ENCODE results near the gene JTB. TPM values are rescaled to one million over a fixed set of nuclear protein-coding genes. Genes with fewer than 3 reads are reported as not detected.
"Not testable (repeated sequence)": the region's sequence is repeated elsewhere in the genome, so short reads cannot be mapped to it uniquely, and the experiment has no call there.

The JTB gene
- total RNA-seq = 10 to 100 TPM; 88.1 to 90.3 TPM
- total RNA-seq = 14.1 to 47.0 reads per million in 2 donors

DNA sequence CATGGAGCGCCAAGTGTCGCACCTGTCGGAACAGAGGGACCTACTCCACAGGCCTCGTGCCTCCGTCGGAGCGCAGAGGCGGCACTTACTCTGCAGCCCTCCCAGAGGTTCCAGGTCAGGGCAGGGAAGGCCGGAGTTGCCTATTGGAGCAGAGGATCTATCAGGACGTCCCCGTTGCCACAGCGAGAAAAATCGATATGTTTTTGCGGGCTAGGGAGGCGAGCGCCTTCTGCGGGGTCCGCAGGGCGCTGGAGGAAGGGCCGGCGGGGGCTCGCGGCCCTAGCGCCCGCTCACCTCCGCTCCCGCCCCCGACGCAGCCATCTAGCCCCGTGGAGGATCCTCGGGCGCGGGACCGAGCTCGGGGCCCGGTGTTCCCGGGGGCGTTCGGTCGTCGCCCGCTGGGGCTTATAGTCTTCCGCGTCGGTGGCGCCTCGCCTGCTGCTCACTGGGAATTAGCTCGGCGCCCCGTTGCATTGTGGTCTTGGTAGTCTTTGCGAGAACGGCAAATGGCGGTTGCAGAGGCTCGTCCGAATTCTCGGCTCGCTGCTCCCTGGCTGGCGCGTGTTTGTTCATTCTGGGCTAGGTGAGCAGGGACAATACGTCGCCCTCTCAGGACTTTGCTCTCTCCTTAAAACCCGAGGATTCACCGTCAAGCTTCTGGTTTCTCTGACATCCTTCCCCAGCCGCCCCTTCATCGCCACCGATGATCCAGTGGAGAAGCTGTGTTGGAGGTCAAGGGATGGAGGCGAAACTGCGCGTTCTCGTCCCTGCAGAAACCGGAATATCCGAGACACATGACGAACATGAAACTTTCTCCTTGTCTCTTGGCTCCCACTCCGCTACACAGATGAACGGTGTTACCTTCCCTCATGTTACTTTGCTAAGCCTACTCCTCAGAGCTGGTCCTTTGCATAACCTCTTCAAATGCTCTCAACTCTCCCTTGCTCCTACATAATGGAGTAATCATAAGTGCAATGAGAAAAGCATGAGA is at the start of gene JTB:
JTB (minus strand) TSS at position 425 of the 991 bp plus-strand sequence; CDS start at position 3, 422 bp downstream.
- Mint-ChIP-seq H3K27ac (peak within 1 kb of the TSS; percentile 82), H3K4me3 (peak within 1 kb of the TSS; percentile 94), H3K36me3 (ENCODE audit: low read depth) (peaks cover 5% of the 10 kb centered on the region), H3K27me3 (no peaks in the 10 kb centered on the region), H3K4me1 (peaks cover 23% of the 10 kb centered on the region)
- no peaks in the 10 kb centered on the region for H3K9me3 ChIP-seq (ENCODE audit: control insufficient read depth, low read length, poor library complexity, severe bottlenecking)
- ATAC-seq (peak; percentile 97), DNase-seq (peak; percentile 73 to 79 (median 75))

GRCh38 chr1:154019940-154020339 is 42.5 kb upstream of the JTB start:
- DNase-seq (no peak), ATAC-seq (no peak)
- H3K27me3 Mint-ChIP-seq = no peaks in the 10 kb centered on the region
- no peak overlapping the region for H3K27ac Mint-ChIP-seq
- H3K4me1 Mint-ChIP-seq = no peaks in the 10 kb centered on the region
- no peaks in the 10 kb centered on the region for H3K36me3 Mint-ChIP-seq (ENCODE audit: low read depth)
- H3K4me3 Mint-ChIP-seq = no peak overlapping the region
- H3K9me3 ChIP-seq (ENCODE audit: control insufficient read depth, low read length, poor library complexity, severe bottlenecking) = no peaks in the 10 kb centered on the region

DNA sequence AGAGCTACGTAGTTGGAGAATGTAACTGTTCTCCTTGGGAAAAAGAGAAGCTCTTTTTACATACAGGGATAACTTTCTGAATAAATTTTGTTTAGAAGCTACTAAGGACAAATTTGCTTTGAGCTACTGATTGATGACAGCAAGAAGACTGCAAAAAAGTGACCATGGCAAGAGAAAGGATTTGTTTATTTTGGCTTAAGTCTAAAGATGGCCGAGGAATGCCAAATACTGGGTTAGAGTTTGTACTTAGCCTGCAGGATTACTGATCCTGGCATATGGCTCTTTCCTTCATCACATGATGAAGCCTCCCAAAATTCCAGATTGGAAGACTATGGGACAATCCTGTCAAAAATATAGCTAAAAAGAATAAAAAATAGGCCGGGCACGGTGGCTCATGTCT is 41.8 kb upstream of the JTB start:
- no peaks in the 10 kb centered on the region for H3K36me3 Mint-ChIP-seq (ENCODE audit: low read depth)
- H3K27me3 Mint-ChIP-seq = no peaks in the 10 kb centered on the region
- DNase-seq (no peak), ATAC-seq (no peak)
- H3K9me3 ChIP-seq (ENCODE audit: control insufficient read depth, low read length, poor library complexity, severe bottlenecking) = no peaks in the 10 kb centered on the region
- no peaks in the 10 kb centered on the region for H3K4me1 Mint-ChIP-seq
- no peak overlapping the region for H3K4me3 Mint-ChIP-seq
- H3K27ac Mint-ChIP-seq = no peak overlapping the region

- H3K4me1 Mint-ChIP-seq = no peaks in the 10 kb centered on the region
- H3K36me3 Mint-ChIP-seq (ENCODE audit: low read depth) = peaks cover 3% of the 10 kb centered on the region
- H3K4me3 Mint-ChIP-seq = no peak overlapping the region
- ATAC-seq (no peak), DNase-seq (no peak)
- H3K9me3 ChIP-seq (ENCODE audit: control insufficient read depth, low read length, poor library complexity, severe bottlenecking) = no peaks in the 10 kb centered on the region
- H3K27ac Mint-ChIP-seq = no peak overlapping the region
- no peaks in the 10 kb centered on the region for H3K27me3 Mint-ChIP-seq
Observed at GRCh38 chr1:154014154-154014907, 36.9 kb upstream of the JTB start.

GRCh38 chr1:154012543-154012942 is 35.1 kb upstream of the JTB start:
- not testable (repeated sequence) for DNase-seq; H3K36me3 Mint-ChIP-seq (ENCODE audit: low read depth); ATAC-seq; H3K4me3 Mint-ChIP-seq; H3K27me3 Mint-ChIP-seq; H3K9me3 ChIP-seq (ENCODE audit: control insufficient read depth, low read length, poor library complexity, severe bottlenecking); H3K27ac Mint-ChIP-seq; H3K4me1 Mint-ChIP-seq

DNA sequence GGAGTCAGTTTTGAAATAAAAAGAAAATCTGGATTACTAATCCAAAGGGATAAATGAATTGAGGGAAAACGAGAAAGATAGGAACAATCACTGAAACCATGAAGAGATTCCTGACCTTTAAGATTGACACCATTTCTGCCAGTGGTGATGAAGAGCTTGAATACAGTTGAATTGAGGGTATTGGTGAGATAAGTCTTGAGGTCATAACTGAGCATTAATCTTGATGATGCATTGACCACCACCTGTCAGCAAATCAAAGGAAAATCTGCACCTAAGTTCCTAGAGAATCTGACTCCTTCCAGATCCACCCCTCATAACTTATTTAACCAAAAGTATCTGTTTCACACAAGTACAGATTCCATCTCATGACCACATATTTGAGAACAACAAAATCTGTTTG is 34.7 kb upstream of the JTB start:
- H3K9me3 ChIP-seq (ENCODE audit: control insufficient read depth, low read length, poor library complexity, severe bottlenecking) = no peaks in the 10 kb centered on the region
- no peak overlapping the region for H3K4me3 Mint-ChIP-seq
- H3K27ac Mint-ChIP-seq = no peak overlapping the region
- DNase-seq = no peak
- no peak for ATAC-seq
- no peaks in the 10 kb centered on the region for H3K27me3 Mint-ChIP-seq
- peaks cover 3% of the 10 kb centered on the region for H3K36me3 Mint-ChIP-seq (ENCODE audit: low read depth)
- no peaks in the 10 kb centered on the region for H3K4me1 Mint-ChIP-seq

- no peaks in the 10 kb centered on the region for H3K9me3 ChIP-seq (ENCODE audit: control insufficient read depth, low read length, poor library complexity, severe bottlenecking)
- Mint-ChIP-seq H3K27ac (no peak overlapping the region), H3K4me3 (no peak overlapping the region), H3K27me3 (no peaks in the 10 kb centered on the region), H3K36me3 (ENCODE audit: low read depth) (peaks cover 3% of the 10 kb centered on the region), H3K4me1 (no peaks in the 10 kb centered on the region)
- DNase-seq (no peak), ATAC-seq (no peak)
Observed at GRCh38 chr1:154006136-154006535, 28.7 kb upstream of the JTB start.

- no peak overlapping the region for H3K4me3 Mint-ChIP-seq
- DNase-seq = no peak
- no peaks in the 10 kb centered on the region for H3K9me3 ChIP-seq (ENCODE audit: control insufficient read depth, low read length, poor library complexity, severe bottlenecking)
- no peaks in the 10 kb centered on the region for H3K27me3 Mint-ChIP-seq
- no peak for ATAC-seq
- H3K27ac Mint-ChIP-seq = no peak overlapping the region
- H3K4me1 Mint-ChIP-seq = no peaks in the 10 kb centered on the region
- no peaks in the 10 kb centered on the region for H3K36me3 Mint-ChIP-seq (ENCODE audit: low read depth)
Observed at GRCh38 chr1:154000420-154000819, 22.9 kb upstream of the JTB start.

DNA sequence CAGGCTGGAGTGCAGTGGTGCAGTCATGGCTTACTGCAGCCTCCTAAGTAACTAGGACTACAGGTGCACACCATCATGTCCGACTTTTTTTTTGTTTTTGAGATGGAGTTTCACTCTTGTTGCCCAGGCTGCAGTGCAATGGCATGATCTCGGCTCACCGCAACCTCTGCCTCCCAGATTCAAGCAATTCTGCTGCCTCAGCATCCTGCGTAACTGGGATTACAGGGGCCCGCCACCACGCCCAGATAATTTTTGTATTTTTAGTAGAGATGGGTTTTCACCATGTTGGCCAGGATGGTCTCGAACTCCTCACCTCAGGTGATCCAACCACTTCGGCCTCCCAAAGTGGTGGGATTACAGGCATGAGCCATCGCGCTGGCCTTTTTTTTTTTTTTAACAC is 19.4 kb upstream of the JTB start:
- H3K4me3 Mint-ChIP-seq; H3K9me3 ChIP-seq (ENCODE audit: control insufficient read depth, low read length, poor library complexity, severe bottlenecking); DNase-seq; H3K36me3 Mint-ChIP-seq (ENCODE audit: low read depth); ATAC-seq; H3K4me1 Mint-ChIP-seq; H3K27me3 Mint-ChIP-seq: not testable (repeated sequence)
- peak overlapping the region; percentile 68 for H3K27ac Mint-ChIP-seq

GRCh38 chr1:153995640-153996039 is 18.2 kb upstream of the JTB start:
- ATAC-seq = no peak
- H3K4me3 Mint-ChIP-seq = no peak overlapping the region
- no peaks in the 10 kb centered on the region for H3K27me3 Mint-ChIP-seq
- H3K36me3 Mint-ChIP-seq (ENCODE audit: low read depth) = peaks cover 10% of the 10 kb centered on the region
- H3K27ac Mint-ChIP-seq = no peak overlapping the region
- peaks cover 19% of the 10 kb centered on the region for H3K4me1 Mint-ChIP-seq
- DNase-seq = no peak
- H3K9me3 ChIP-seq (ENCODE audit: control insufficient read depth, low read length, poor library complexity, severe bottlenecking) = no peaks in the 10 kb centered on the region

- Mint-ChIP-seq H3K4me3 (no peak overlapping the region), H3K4me1 (peaks cover 23% of the 10 kb centered on the region), H3K36me3 (ENCODE audit: low read depth) (peaks cover 11% of the 10 kb centered on the region), H3K27me3 (no peaks in the 10 kb centered on the region), H3K27ac (peak overlapping the region; percentile 77)
- ATAC-seq (no peak), DNase-seq (no peak)
- no peaks in the 10 kb centered on the region for H3K9me3 ChIP-seq (ENCODE audit: control insufficient read depth, low read length, poor library complexity, severe bottlenecking)
Observed at GRCh38 chr1:153995202-153995601, 17.7 kb upstream of the JTB start.

GRCh38 chr1:153991806-153992205 is 14.3 kb upstream of the JTB start:
- DNase-seq (no peak), ATAC-seq (no peak)
- Mint-ChIP-seq H3K27me3 (no peaks in the 10 kb centered on the region), H3K4me3 (peak overlapping the region; percentile 97), H3K4me1 (peaks cover 26% of the 10 kb centered on the region), H3K27ac (peak overlapping the region; percentile 98), H3K36me3 (ENCODE audit: low read depth) (peaks cover 11% of the 10 kb centered on the region)
- H3K9me3 ChIP-seq (ENCODE audit: control insufficient read depth, low read length, poor library complexity, severe bottlenecking) = no peaks in the 10 kb centered on the region

- no peaks in the 10 kb centered on the region for H3K9me3 ChIP-seq (ENCODE audit: control insufficient read depth, low read length, poor library complexity, severe bottlenecking)
- Mint-ChIP-seq H3K27ac (peak overlapping the region; percentile 98), H3K36me3 (ENCODE audit: low read depth) (peaks cover 11% of the 10 kb centered on the region), H3K4me1 (peaks cover 29% of the 10 kb centered on the region), H3K4me3 (peak overlapping the region; percentile 97), H3K27me3 (no peaks in the 10 kb centered on the region)
- DNase-seq (no peak), ATAC-seq (no peak)
Observed at GRCh38 chr1:153991151-153991630, 13.7 kb upstream of the JTB start.
